C4-2B (cell line): ENCODE results near the gene SLAMF8.

Source experiments
- ZFX ChIP-seq: fragments of 450-650 bp; IDR thresholded peaks from 2 replicates; pipeline ENCODE4 v1.6.1; 2017
- TF ChIP-seq, protein P1 (sequence below): fragments of 450-650 bp; conservative IDR thresholded peaks from 2 replicates; pipeline ENCODE4 v1.5.1; 2017; ENCODE audit warnings: mild to moderate bottlenecking

DNA sequence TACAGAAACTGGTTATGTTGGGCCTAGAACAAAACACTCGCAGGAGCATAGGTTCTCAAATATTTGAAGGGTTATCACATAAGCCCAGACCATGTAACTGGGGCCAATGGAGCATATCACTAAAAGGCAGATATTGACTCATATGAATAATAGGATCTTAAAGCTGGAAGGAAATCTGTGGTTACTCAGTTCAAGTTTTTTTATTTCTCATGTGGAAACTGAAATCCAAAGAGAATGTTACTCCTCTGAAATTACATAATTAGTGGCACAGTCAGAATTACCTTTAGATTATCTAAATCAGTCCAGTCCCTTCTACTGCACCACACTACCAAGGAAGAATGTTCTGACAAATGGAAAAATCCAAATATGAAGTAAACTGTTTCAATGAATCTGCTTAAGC, 12.0 kb downstream of the SLAMF8 start:
- TF ChIP-seq, protein P1, sequence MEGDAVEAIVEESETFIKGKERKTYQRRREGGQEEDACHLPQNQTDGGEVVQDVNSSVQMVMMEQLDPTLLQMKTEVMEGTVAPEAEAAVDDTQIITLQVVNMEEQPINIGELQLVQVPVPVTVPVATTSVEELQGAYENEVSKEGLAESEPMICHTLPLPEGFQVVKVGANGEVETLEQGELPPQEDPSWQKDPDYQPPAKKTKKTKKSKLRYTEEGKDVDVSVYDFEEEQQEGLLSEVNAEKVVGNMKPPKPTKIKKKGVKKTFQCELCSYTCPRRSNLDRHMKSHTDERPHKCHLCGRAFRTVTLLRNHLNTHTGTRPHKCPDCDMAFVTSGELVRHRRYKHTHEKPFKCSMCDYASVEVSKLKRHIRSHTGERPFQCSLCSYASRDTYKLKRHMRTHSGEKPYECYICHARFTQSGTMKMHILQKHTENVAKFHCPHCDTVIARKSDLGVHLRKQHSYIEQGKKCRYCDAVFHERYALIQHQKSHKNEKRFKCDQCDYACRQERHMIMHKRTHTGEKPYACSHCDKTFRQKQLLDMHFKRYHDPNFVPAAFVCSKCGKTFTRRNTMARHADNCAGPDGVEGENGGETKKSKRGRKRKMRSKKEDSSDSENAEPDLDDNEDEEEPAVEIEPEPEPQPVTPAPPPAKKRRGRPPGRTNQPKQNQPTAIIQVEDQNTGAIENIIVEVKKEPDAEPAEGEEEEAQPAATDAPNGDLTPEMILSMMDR: no peak
- no peak for TF ChIP-seq ZFX
